Activated naive CD8-positive, alpha-beta T cell (primary cell): ENCODE data around the gene SGSH.
"Not testable (repeated sequence)": the region's sequence is repeated elsewhere in the genome, so short reads cannot be mapped to it uniquely, and the experiment has no call there.

ENCODE experiments used
- H3K27ac Mint-ChIP-seq: one replicate; pipeline ENCODE4 v1.8.0; 2021; ENCODE audit warnings: mixed read lengths
- H3K27me3 Mint-ChIP-seq: one replicate; pipeline ENCODE4 v1.8.0; 2021; ENCODE audit warnings: mixed read lengths
- H3K36me3 Mint-ChIP-seq: one replicate; pipeline ENCODE4 v1.8.0; 2021; ENCODE audit warnings: mixed read lengths
- H3K4me1 Mint-ChIP-seq: one replicate; pipeline ENCODE4 v1.8.0; 2021; ENCODE audit warnings: low read depth, mixed read lengths
- H3K4me3 Mint-ChIP-seq: one replicate; pipeline ENCODE4 v1.8.0; 2021; ENCODE audit warnings: mild to moderate bottlenecking, mixed read lengths
- H3K9me3 Mint-ChIP-seq: one replicate; pipeline ENCODE4 v1.8.0; 2021; ENCODE audit warnings: low read depth, mixed read lengths

The SGSH gene

DNA sequence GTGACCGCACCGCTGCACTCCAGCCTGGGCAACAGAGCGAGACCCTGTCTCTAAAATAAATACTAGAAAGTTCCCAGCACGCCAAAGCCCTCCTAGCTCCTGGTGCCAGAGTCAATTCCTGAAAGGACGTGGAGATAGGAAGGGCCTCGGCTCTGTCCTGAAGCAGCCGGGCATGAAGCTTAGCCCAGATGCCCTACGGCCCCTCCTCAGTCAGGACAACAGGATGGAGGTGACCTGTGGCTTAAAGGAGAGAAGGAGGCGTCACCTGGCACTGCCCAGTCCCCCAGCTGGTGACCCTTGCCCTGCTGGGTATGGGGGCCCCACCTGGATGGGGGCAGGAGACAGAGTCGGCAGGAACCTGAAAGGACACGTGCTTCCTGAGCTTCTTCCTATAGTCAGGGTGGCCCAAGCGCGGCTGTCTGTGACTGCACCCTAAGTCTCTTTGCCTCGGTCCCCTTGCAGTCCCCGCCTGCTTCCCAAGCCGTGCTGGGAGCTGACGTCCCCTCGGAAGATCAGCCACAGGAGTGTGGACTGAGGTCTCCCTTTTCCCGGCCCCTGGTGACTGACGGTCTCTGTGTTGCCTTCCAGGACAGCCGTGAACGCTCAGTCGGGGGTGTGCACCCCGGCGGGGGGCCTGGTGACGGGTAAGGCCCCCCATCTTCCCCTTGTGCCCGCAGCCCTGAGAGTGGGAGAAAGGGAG is 25.6 kb upstream of the SGSH start:
- Mint-ChIP-seq H3K9me3 (no peaks in the 10 kb centered on the region), H3K27me3 (no peaks in the 10 kb centered on the region), H3K27ac (no peak overlapping the region), H3K4me3 (no peak overlapping the region), H3K36me3 (peaks cover 3% of the 10 kb centered on the region), H3K4me1 (no peaks in the 10 kb centered on the region)

DNA sequence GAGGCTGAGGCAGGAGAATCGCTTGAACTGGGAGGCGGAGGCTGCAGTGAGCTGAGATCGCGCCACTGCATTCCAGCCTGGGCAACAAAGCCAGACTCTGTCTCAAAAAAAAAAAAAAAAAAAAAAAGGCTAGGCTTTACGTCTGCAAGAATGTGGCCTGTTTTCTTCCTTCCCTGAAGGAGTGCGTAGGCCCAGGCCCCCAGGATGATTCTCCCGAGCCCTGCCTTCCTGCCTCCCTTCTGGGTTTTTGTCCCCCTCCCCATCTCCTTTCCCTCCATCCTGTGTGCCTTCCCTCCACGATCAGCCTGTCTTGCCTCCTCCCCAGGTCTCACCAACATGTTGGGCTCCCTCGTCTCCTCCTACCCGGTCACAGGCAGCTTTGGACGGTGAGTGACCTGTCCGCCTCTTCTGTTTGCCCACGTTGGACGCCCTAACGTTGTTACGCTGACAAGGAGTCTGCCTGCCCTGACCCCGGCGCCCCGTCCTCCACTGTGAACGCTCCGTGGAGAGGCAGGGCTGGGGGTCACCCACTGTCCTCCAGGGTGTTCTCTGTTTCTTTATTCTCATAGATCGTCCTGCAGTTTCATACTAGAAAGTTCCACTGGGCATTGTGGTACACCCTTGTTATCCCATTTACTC is 24.9 kb upstream of the SGSH start:
- Mint-ChIP-seq H3K27me3 (no peaks in the 10 kb centered on the region), H3K4me1 (no peaks in the 10 kb centered on the region), H3K4me3 (no peak overlapping the region), H3K36me3 (peaks cover 3% of the 10 kb centered on the region), H3K9me3 (no peaks in the 10 kb centered on the region), H3K27ac (no peak overlapping the region)

DNA sequence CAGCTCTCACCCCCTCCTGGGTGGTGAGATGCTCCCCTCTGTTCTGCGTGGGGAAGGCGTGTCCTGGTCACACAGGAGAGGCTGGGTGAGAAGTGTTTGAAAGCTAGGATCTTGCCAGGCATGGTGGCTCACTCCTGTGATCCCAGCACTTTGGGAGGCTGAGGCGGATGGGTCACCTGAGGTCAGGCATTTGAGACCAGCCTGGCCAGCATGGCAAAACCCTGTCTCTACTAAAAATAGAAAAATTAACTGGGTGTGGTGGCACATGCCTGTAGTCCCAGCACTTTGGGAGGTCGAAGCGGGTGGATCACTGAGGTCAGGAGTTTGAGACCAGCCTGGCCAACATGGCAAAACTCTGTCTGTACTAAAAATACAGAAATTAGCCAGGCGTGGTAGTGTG is 24.3 kb upstream of the SGSH start:
- H3K27ac Mint-ChIP-seq, H3K9me3 Mint-ChIP-seq, H3K36me3 Mint-ChIP-seq, H3K4me3 Mint-ChIP-seq, H3K27me3 Mint-ChIP-seq, H3K4me1 Mint-ChIP-seq: not testable (repeated sequence)

DNA sequence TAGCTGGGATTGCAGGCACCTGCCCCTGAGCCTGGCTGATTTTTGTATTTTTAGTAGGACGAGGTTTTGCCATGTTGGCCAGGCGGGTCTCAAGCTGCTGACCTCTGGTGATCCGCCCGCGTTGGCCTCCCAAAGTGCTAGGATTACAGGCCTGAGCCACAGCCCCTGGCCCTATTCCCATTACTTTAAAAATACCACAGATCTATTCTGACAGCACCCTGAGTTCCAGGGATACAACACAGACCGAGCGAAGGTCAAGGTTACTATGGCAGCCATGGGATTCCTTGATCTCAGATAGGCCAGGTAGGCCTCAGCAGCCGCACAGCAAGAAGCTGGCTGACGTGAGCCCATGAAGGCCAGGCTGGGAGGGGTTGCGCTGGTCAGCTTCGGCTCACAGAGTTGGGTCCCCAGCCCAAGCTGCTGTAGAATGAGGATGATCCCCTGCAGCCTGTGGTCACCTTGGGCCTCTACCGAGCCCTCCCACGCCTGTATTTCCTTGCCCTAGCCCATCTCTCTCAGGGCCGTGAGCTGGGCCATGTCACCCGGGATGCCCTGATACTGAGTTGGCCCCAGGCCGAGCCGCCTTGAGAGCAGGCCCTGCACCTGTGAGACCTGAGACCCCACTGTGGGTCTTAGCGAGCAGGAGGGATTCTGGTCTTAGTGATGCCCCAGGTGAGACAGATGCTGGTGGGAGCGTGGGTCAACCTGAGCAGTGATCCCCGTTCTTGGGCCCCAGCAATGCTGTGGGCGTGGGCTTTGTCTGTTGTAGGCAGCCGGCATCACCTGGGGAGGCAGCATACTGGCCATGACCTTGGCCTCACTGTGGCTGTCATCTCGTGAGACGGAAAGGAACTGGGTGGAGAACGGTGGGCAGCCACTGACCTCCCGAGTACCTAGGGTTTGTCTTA is 23.6 kb upstream of the SGSH start:
- no peak overlapping the region for H3K27ac Mint-ChIP-seq
- H3K9me3 Mint-ChIP-seq = no peaks in the 10 kb centered on the region
- H3K4me1 Mint-ChIP-seq = no peaks in the 10 kb centered on the region
- peaks cover 3% of the 10 kb centered on the region for H3K36me3 Mint-ChIP-seq
- H3K27me3 Mint-ChIP-seq = no peaks in the 10 kb centered on the region
- H3K4me3 Mint-ChIP-seq = no peak overlapping the region

DNA sequence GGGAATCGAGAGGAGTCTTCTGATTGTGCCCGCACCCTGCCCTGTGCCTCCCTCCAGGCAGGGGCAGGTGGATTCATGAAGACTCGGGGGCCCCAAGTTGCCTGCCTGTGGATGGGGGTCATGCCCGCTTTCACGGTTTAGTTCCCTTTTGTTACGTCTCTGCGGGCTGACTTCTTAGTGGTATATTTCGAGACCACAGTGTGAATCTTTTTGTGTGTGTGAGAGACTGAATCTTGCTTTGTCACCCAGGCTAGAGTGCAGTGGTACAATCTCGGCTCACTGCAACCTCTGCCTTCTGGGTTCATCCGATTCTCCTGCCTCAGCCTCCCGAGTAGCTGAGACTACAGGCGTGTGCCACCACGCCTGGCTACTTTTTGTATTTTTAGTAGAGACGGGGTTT is 22.4 kb upstream of the SGSH start:
- H3K4me3 Mint-ChIP-seq = no peak overlapping the region
- no peak overlapping the region for H3K27ac Mint-ChIP-seq
- no peaks in the 10 kb centered on the region for H3K9me3 Mint-ChIP-seq
- peaks cover 10% of the 10 kb centered on the region for H3K36me3 Mint-ChIP-seq
- no peaks in the 10 kb centered on the region for H3K27me3 Mint-ChIP-seq
- H3K4me1 Mint-ChIP-seq = no peaks in the 10 kb centered on the region

DNA sequence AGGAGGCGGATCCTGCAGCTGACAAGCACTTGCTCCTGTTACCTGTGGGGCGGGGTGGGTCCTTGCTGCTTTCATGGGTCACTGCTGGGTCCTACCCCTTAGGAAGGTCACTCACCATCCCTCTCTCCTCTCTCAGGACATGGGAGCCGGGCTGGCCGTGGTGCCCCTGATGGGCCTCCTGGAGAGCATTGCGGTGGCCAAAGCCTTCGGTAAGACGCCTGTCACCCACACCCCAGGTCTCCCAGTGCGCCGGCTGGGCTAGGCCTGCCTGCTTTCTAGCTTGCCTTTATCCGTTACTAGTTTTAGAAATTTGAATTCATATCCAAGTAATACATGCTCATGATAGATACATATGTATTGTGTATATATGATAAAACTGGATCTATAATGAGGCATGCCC is 17.3 kb upstream of the SGSH start:
- Mint-ChIP-seq H3K36me3 (peaks cover 21% of the 10 kb centered on the region), H3K27ac (no peak overlapping the region), H3K27me3 (no peaks in the 10 kb centered on the region), H3K9me3 (peaks cover 4% of the 10 kb centered on the region), H3K4me1 (no peaks in the 10 kb centered on the region), H3K4me3 (no peak overlapping the region)

DNA sequence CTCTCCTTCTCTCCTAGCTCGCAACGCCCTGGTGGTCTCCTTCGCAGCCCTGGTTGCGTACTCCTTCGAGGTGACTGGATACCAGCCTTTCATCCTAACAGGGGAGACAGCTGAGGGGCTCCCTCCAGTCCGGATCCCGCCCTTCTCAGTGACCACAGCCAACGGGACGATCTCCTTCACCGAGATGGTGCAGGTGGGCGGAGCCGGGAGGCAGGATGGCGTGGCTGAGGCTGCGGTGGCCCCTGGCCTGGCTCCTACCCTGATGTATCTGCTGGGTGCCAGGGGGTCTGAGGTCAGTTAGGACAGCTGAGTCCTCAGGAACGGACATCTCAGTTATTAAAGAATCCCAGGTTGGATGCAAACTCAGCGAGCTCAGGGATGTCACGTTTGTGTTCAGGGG is 16.8 kb upstream of the SGSH start:
- Mint-ChIP-seq H3K9me3 (peaks cover 4% of the 10 kb centered on the region), H3K27me3 (no peaks in the 10 kb centered on the region), H3K36me3 (peaks cover 21% of the 10 kb centered on the region), H3K4me1 (no peaks in the 10 kb centered on the region), H3K4me3 (no peak overlapping the region), H3K27ac (no peak overlapping the region)

DNA sequence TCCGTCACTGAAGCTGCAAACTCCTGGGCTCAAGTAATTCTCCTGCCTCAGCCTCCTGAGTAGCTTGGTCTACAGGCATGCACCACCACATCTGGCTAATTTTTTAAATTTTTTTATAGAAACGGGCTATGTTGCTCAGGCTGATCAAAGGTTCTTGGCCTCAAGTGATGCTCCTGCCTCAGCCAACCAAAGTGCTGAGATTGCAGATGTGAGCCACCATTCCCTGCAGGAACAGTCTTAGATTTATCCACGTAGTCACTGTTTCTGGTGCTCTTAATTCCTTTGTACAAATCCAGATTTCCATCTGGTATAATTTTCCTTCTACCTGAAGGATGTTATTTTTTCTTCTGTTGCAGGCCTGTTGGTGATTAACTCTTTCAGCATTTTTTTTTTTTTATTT is 13.1 kb upstream of the SGSH start:
- Mint-ChIP-seq H3K4me3 (no peak overlapping the region), H3K27ac (no peak overlapping the region), H3K9me3 (peaks cover 9% of the 10 kb centered on the region), H3K27me3 (no peaks in the 10 kb centered on the region), H3K36me3 (peaks cover 28% of the 10 kb centered on the region), H3K4me1 (no peaks in the 10 kb centered on the region)

DNA sequence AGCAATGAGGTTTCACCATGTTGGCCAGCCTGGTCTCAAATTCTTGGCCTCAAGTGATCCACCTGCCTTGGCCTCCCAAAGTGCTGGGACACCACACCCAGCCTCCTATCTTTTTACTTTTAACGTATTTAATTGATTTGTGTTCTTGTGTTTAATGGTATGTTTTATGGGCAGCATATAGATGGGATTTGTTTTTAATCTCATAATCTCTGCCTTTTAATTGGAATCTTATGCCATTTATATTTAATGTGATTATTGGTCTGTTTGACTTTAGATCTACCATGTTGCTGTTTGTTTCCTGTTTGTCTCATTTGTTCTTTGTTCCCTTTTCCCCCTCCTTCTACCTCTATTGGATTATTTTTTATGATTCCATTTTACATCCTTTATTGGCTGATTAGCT is 12.3 kb upstream of the SGSH start:
- H3K4me3 Mint-ChIP-seq = no peak overlapping the region

DNA sequence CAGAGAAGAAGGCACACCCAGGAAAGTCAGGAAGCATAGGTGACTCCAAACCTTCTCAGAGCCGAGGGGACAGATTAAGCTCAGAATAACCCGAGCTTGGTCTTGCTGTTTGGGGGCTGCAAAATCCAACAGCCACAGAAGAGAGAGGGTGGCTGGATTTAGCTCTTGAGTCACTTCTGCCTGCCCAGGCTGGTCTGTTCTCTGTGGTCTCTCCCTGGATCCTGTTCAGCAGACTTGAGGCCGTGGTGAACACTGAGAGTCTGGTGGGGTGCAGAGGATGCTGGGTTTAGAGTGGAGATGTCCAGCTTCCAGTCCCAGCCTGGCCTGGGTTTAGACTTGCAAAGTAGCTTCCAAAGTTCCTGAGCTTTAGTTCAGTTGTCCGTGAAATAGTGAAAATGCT is 8.9 kb upstream of the SGSH start:
- no peaks in the 10 kb centered on the region for H3K27me3 Mint-ChIP-seq
- no peak overlapping the region for H3K4me3 Mint-ChIP-seq
- no peak overlapping the region for H3K27ac Mint-ChIP-seq
- peaks cover 9% of the 10 kb centered on the region for H3K9me3 Mint-ChIP-seq
- peaks cover 19% of the 10 kb centered on the region for H3K36me3 Mint-ChIP-seq
- H3K4me1 Mint-ChIP-seq = peaks cover 5% of the 10 kb centered on the region

More for the DNA sequence above, 12.3 kb upstream of the SGSH start:
- Mint-ChIP-seq H3K27me3 (no peaks in the 10 kb centered on the region), H3K9me3 (peaks cover 9% of the 10 kb centered on the region), H3K36me3 (peaks cover 24% of the 10 kb centered on the region), H3K4me1 (no peaks in the 10 kb centered on the region), H3K27ac (no peak overlapping the region)

DNA sequence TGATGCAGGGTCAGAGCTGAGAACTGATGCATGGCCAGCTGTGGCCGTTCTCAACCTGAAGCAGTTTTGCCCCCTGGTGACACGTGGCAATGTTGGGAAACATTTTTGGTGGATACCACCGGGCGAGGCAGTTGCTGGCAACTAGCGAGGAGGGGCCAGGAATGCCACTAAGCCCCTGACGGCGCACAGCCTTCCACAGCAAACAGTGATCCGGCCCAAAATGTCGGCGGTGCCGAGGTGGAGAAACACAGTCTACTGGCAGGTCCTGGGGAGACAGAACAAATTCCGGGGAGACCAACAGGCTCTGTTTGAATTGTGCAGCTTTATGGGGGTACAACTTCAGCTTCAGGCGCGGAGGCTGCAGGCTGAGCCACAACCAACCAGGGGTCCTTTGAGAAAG is 8.3 kb upstream of the SGSH start:
- Mint-ChIP-seq H3K27me3 (no peaks in the 10 kb centered on the region), H3K36me3 (peaks cover 17% of the 10 kb centered on the region), H3K4me3 (no peak overlapping the region), H3K27ac (no peak overlapping the region), H3K4me1 (peaks cover 7% of the 10 kb centered on the region), H3K9me3 (peaks cover 9% of the 10 kb centered on the region)

DNA sequence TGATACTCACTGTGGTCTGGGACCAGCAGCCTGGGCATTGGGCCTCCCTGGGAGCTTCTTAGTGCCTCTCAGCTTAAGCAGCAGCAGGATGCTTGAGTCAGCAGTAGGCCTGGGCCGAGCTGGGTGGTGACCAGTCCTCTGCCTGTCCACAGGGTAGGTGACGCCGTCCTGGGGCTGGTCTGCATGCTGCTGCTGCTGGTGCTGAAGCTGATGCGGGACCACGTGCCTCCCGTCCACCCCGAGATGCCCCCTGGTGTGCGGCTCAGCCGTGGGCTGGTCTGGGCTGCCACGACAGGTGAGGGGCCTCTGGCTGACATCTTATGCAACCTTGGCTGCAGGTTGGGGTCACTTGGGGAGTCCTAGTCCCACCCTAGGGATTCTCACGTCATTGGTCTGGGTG is 7.5 kb upstream of the SGSH start:
- H3K36me3 Mint-ChIP-seq = peaks cover 13% of the 10 kb centered on the region
- no peak overlapping the region for H3K27ac Mint-ChIP-seq
- no peaks in the 10 kb centered on the region for H3K27me3 Mint-ChIP-seq

DNA sequence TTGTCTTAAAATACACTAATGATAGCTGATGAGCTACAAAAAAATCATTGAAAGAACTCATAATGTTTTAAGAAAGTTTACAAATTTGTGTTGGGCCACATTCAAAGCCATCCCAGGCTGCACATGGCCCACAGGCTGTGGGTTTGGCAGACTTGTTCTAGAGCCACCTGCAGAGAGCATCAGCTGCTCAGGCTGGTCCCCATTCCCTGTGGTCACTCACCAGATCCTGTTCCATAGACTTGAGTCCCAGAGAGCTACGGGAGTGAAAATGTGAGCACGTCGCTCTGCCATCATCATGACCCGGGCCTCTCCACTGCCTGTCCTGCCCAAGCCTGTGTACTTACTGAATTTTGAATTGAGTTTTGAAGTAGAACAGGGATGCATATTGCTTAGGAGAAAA is 7.0 kb upstream of the SGSH start:
- no peak overlapping the region for H3K27ac Mint-ChIP-seq
- H3K4me1 Mint-ChIP-seq = peaks cover 7% of the 10 kb centered on the region
- H3K36me3 Mint-ChIP-seq = peaks cover 10% of the 10 kb centered on the region
- H3K27me3 Mint-ChIP-seq = no peaks in the 10 kb centered on the region
- peaks cover 6% of the 10 kb centered on the region for H3K9me3 Mint-ChIP-seq
- no peak overlapping the region for H3K4me3 Mint-ChIP-seq

More for the DNA sequence above, 7.5 kb upstream of the SGSH start:
- Mint-ChIP-seq H3K4me1 (peaks cover 7% of the 10 kb centered on the region), H3K4me3 (no peak overlapping the region), H3K9me3 (peaks cover 8% of the 10 kb centered on the region)

DNA sequence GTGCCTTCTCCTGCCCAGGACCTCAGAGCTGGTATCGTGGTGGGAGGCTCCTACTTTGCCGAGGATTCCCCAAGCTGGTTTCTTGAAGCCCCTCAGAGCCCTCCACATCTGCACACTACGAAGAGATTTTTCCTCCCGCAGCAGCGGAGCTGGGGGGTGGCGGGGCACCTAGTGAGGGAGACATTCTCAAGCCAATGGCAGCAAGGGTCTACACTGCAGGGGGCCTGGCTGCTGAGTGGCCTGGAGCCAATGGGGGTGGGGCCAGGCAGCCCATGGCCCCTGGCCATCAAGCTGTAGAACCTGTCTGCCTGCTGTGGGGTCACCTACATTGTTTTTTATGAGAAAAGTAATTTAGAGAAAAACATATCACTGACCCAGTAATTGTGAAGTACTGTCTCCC is 5.1 kb upstream of the SGSH start:
- H3K4me1 Mint-ChIP-seq = peaks cover 10% of the 10 kb centered on the region
- H3K9me3 Mint-ChIP-seq = no peaks in the 10 kb centered on the region
- no peaks in the 10 kb centered on the region for H3K36me3 Mint-ChIP-seq
- H3K27ac Mint-ChIP-seq = no peak overlapping the region
- H3K4me3 Mint-ChIP-seq = no peak overlapping the region
- H3K27me3 Mint-ChIP-seq = no peaks in the 10 kb centered on the region

DNA sequence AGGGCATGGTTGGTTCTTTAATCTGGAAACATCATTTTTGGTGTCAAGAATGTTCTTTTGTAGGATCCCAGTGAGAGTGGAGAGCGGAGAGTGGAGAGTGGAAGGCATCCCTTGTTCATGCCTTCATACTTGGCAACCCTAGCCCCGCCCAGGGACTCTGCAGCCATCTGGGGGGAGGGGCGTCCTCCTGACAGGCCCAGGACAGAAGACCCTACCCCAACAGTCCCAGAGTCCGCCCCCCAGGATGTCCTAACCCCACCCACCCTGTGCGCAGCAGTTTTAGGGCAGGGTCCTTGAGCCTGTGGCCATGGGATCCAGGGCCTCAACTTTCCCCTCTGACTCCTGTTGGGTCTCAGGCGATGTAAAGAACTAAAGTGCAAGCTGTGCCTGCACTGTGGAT is 4.5 kb upstream of the SGSH start:
- Mint-ChIP-seq H3K4me3 (no peak overlapping the region), H3K4me1 (peaks cover 10% of the 10 kb centered on the region), H3K27me3 (no peaks in the 10 kb centered on the region), H3K27ac (no peak overlapping the region), H3K9me3 (no peaks in the 10 kb centered on the region), H3K36me3 (no peaks in the 10 kb centered on the region)
